Hypothalamus (tissue), 51 donors: ENCODE results near the gene CAPN2.
A peak's percentile ranks its signal among the peaks of the same experiment; 100 is the strongest.

Experiments used
- DNase-seq, 51 donors: peaks; one replicate each; lab custom pipeline; 2025; lab: John Stamatoyannopoulos, UW

CAPN2 gene

GRCh38 chr1:223755432-223755792 lies 43.1 kb downstream of the CAPN2 start:
- no peak for DNase-seq

DNA sequence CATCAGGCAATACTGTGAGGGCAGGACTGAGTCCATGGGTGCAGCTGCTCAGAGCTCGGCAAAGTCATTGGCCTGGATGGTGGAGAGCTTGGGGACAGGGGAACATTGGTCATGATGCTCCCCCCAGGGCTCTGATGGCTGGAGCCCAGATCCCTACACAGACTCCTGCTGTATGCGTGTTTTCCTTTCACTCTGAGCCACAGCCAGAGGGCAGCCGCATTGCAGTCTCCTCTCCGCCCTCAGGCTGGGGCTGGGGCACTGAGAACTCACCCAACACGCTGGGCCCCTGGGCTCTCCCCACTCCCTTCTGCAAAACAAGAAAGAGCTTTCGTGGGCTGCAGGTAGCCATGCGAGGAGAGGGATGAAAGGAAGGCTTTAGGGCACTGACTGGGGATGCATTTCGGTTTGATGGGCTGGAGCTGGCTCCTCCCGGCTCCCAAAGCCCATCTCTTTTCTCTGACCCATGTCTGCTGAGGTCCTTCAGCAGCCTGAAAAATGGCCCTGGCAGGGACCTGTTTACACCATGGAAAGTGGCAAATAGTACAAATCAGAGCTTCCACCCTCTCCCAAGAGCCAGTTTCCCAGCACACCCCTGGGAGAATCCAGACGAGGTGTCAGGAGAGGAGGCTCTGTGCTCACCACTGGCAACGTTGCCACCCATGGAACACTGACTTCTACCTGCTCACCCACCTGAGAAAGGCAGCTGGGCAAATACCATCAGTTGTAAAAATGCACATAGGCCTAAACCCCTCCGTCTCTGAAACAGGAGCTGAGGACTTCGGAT lies 43.8 kb downstream of the CAPN2 start:
- DNase-seq, result peak in 40 of 51 donors; percentile 18 to 87 (median 58)

DNA sequence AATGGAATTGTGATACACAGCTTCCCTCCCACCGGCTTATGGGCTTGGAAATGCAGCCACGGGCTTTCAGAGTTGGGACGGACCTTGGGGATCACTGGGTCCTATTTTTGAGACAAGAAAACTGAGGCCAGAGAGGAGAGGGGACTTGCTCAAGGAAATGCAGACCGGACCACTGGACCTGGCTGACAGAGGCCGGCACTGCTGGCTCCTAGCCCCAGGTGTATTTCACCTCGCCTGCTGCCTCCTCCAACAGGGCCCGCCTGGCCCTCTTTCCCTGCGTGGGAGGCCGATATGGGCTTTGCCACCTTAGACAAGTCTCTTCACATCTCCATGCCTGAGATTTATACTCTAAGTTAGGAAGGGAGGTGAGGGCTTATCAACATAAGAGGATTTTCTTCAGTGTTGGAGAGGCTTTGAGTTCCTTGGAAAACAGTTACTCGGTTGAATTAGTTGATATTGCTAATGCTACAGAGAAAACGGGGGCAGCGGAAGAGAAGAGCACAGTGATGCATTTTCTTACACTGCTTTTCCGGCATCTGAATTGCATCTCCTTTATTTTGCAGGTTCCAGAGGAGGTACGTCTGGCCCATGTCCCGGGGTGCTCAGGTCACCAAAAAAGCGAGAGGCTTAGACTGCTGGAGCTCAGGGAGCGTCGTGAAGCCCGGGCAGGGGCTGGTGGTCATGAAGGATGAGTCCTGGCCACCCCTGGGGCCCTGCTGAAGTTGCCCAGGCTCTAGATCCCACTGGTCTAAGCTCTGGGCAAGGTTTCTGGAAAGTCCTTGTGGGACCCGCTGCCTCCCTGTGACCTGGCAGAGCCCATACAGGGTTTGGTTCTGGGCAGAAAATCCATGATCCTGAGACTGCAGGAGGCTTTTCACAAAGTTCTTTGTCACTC lies 44.7 kb downstream of the CAPN2 start:
- no peak for DNase-seq

DNA sequence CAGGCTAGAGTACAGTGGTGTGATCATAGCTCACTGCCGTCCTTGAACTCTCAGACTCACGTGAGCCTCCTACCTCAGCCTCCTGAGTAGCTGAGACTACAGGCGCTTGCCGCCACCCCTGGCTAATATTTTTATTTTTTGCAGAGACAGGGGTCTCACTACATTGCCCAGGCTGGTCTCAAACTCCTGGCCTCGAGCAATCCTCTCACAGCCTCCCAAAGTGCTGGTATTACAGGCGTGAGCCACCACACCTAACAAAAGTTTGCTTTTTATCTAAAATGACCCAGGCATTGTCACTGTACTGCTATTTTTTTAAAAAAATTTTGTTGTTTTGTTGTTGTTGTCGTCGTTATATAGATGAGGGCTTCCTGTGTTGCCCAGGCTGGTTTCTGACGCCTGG lies 46.4 kb downstream of the CAPN2 start:
- DNase-seq, result no peak

DNA sequence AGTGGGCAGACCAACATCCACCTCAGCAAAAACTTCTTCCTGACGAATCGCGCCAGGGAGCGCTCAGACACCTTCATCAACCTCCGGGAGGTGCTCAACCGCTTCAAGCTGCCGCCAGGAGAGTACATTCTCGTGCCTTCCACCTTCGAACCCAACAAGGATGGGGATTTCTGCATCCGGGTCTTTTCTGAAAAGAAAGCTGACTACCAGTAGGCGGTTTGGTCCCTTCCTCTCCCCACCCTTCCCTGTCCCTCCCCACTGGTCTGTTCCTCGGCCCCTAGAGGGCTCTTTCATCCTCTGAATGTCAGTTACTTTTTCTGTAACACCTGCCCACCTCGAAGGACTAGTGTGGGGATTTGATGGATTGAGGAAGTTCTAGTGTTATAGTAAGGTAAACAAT lies 46.9 kb downstream of the CAPN2 start:
- DNase-seq, result no peak

DNA sequence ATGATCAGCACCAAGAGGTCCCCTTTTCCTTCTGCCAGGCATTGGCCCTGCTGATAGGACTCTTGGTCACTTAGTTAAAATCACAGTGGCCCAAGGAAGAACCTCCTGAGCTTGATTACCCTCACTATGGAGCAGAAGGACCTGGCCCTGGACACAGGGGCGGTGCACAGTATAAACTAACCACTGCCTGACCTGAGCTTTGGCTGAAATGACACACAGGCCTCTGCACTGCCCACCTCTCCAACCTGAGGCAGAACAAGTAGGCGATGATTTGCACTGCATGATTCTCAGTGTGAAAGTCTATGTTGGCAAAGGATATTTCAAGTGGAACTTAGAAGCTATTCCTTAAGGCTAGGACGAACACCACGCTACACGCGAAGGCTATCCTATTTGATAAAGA lies 48.5 kb downstream of the CAPN2 start:
- no peak for DNase-seq

DNA sequence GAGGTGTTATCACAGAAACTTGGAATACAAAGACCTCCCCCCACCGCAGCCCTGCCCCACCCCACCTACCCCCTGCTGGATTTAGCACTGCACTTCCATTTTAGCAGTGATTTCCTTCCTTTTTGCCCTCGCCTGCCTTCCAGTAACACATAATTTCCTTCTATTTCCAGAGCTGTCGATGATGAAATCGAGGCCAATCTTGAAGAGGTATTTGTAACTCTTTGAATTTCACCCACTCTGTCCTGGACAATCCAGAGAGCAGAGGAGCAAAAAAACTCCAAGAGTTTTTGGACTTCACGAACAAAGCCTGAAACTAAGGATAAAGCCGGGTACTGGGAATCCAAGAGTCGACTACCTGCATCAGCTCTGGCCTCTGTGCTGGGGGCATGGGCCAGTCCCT lies 49.1 kb downstream of the CAPN2 start:
- no peak for DNase-seq

DNA sequence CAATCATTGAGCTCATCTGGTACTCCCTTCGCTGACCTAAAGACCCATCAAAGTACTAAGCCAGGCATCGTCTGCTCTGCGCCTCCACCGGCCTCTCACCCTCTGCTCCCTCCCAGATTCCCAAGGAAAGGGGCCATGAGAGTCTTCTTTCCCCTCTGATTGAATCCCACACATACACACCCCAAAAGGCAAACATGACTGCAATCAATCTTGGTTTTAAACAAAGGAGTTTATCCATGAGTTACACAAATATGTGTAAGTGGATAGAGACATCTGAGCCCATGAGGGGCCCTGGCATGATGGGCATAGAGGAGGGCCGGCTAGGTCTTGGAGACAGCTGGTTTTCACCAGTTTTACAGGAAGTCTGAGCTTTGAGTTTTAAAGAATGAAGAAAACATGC lies 50.9 kb downstream of the CAPN2 start:
- DNase-seq, result no peak

- no peak for DNase-seq
These were observed 51.5 kb downstream of the CAPN2 start for GRCh38 chr1:223763881-223764280.

DNA sequence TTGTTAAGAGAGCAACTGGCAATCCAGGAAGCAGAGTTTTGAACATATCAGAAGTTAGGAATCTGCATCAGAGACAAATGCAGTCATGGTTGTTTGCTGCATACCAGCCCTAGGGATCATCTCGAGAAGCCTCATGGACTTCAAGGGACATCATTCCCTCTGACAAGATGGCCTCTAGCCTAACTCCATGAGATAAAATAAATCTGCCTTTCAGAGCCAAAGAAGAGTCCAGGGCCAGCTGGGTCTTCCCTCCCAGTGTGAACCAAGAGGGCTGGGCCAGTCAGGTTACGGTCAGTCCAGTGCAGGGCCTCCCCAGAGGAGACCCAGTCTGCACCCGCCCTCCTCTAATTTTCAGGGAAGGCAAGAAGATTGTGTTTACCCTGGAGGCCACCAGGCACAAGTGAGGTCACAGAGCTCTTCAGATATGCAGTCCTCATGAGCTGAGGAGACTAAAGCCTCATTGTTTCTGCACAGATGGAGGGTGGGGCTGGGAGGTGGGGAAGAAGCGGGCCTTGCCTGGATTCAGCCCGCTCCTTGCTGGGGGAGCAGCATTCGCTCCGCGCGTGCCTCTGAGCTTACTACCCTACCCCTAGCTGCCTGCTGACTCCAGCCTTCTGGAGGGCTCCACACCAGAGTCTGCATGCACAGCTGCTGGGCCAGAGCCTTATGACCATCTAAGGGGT lies 52.8 kb downstream of the CAPN2 start:
- DNase-seq, result peak in 39 of 51 donors; percentile 13 to 84 (median 52)

DNA sequence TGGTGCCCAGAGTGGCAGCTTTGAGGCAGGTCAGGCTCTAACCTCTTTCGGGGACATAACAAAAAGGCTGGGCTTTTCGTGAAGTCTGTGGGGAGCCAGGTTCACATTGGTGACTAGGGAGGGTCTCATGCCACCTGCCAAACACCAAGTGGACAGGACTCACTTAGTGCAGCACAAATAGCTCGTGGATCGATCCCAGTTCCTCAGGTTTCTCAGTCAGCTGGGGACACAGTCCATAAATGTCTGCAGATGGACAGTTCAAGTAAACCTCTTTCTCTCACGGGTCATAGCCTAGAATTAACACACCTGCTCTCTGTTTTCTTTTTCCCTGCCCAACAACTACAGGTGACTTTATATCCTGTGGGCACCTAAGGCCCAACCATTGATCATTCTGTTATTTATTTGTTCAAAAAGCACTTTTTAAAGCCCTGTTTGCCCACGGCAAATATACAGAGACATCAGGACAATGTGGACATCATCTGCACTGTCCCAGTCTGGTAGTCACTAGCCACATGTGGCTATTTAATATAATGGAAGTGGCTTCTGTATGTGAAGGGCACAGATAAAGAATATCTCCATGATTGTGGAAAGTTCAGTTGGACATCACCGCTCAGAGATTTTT lies 53.5 kb downstream of the CAPN2 start:
- DNase-seq, result no peak

DNA sequence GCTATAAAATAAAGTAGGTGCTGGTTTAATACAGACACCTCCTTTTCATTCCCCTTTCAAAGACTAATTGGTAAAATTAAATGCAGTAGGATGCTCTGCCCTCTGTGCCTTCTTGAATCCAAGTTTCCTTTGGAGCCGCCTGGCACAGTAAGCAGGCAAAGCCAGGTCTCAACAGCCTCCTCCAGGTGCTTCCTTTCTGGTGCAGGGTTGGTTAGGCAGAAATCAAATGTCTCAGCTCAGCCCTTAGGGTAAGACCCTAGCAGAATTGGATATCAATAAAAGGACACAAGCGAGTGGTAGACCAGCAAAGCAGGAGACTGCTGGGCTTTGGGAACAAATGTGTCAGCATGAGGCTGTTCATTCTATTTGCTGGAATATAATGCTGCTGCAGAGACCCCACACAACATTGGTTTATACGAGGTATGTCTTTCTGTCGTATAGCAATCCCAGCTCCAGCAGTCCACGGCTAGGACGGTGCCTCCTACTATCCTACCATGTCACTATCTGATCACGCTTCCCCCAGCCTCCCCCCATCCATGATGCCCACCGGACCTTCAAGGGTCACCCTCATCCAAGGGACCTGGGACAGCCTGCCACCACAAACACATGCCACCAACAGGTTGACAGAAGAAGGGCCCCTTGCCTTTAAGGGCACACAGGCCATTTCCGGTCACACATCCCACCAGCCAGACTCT lies 58.4 kb downstream of the CAPN2 start:
- DNase-seq, result no peak

GRCh38 chr1:223771469-223771813 lies 59.1 kb downstream of the CAPN2 start:
- no peak for DNase-seq

GRCh38 chr1:223771814-223772770 lies 59.8 kb downstream of the CAPN2 start:
- DNase-seq, result peak in 5 of 51 donors; percentile 14 to 63 (median 32)

DNA sequence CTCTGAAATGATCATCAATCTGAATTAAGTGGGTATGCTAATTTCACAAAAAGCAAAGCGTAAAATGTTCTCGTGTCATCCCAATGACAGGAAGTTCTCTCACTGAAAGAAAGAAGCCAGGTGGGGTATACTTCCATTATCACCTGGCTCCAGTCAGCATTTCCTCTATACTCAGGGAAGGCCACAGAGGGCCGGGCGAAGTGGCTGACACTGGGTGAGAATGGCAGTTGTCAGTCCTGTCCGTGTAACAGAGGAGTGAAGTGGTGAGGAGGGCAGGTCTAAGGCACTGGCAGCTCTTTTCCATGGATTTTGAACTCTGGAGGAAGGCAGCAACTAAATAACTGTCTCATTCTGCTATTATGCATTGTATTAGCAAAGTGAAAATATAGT lies 60.4 kb downstream of the CAPN2 start:
- no peak for DNase-seq

DNA sequence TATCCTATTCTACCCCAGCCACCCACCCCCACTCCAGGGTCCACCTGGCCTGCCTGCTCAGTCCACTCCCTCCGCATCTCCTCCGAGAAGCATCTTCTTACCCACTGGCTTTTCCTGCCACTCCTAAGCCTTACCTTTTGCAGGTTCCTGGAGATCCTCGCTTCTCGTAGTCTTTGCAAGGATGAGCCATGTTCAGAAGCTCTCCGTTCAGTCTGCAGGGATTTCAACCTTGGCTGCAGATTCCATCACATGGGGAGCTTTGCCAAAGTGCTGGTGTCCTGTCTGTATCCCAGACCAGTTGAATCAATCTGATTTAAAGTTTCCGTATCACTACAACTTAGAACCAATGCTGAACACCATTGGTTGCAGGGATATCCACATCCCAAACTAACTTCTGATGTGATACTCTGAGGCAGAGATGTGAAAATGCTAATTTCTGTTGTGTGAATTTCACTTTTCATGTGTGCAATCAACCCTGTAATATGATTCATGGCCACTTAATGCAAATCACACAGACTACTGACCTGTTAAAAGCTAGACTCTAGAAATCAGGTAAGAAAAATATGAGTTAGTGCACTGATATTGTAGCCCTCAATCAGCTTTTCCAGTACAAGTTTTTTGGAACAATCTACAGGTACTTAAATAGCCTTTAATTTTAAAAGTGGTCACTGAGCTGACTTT lies 61.9 kb downstream of the CAPN2 start:
- no peak for DNase-seq

- DNase-seq, result no peak
These were observed 62.7 kb downstream of the CAPN2 start for GRCh38 chr1:223775054-223775453.

DNA sequence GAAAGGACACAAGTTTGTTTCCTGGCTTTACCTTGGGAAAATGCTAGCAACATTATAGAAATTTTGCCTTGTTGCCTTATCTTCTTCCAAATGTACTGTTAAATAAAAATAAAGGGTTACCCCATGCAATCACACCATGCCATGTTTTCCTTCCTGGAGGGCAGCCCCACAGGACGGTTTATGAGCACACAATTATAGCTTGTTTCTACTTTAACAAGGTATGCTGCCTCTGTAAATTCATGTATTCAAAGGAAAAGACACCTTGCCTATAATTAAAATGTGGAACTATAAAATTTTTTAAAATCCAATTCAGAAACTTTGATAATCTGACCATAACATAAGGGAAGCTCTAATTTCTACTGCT lies 63.4 kb downstream of the CAPN2 start:
- no peak for DNase-seq
